Measurements from ENCODE around the gene DDX27. TPM values are rescaled to one million over a fixed set of nuclear protein-coding genes. Genes with fewer than 3 reads are reported as not detected.
"Not testable (repeated sequence)": the region's sequence is repeated elsewhere in the genome, so short reads cannot be mapped to it uniquely, and the experiment has no call there.

DDX27 gene, protein sequence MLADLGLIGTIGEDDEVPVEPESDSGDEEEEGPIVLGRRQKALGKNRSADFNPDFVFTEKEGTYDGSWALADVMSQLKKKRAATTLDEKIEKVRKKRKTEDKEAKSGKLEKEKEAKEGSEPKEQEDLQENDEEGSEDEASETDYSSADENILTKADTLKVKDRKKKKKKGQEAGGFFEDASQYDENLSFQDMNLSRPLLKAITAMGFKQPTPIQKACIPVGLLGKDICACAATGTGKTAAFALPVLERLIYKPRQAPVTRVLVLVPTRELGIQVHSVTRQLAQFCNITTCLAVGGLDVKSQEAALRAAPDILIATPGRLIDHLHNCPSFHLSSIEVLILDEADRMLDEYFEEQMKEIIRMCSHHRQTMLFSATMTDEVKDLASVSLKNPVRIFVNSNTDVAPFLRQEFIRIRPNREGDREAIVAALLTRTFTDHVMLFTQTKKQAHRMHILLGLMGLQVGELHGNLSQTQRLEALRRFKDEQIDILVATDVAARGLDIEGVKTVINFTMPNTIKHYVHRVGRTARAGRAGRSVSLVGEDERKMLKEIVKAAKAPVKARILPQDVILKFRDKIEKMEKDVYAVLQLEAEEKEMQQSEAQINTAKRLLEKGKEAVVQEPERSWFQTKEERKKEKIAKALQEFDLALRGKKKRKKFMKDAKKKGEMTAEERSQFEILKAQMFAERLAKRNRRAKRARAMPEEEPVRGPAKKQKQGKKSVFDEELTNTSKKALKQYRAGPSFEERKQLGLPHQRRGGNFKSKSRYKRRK
- total RNA-seq, result 73.8 TPM

DNA sequence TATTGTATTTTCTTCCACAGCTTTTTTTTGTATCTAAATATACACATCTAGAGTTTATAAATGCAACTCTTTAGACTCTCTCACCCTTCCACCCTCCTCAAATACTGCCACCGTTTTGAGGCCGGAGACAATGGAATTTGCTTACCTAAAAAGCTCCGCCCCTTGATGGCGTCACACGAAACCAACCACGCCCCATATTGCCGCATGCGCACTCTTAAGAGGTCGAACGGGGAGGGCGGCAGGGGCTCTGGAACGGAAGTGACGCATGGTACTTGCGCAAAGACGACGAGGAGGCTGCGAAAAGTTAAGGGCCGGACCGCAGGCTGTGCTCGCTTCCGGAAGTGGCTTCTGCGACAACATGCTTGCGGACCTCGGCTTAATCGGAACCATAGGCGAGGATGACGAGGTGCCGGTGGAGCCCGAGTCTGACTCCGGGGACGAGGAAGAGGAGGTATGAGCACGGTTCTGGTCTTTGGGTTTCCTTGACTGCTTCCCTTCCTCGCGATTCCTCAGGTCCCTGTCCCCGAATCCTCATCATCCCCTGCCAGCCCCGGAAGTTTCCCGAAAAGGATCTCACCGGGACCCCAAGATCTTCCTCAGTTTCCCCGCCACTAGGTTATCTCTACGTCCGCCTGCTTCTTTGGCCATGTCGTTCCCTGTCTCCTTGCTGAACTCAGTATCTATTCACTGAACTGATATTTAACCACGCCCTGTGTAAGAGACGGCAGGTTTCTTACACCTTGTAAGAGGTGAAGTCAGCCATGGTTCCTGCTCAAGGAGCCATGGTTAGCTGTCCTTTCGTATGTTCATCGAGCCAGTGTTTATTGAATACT is at the start of gene DDX27:
DDX27 (plus strand) TSS at position 326 of the 833 bp plus-strand sequence; CDS start at position 359, 33 bp downstream.
- peak; percentile 96 to 99 (median 98) for DNase-seq (ENCODE audit: low read depth in 2 of 3, low spot score in 2 of 3)

DNA sequence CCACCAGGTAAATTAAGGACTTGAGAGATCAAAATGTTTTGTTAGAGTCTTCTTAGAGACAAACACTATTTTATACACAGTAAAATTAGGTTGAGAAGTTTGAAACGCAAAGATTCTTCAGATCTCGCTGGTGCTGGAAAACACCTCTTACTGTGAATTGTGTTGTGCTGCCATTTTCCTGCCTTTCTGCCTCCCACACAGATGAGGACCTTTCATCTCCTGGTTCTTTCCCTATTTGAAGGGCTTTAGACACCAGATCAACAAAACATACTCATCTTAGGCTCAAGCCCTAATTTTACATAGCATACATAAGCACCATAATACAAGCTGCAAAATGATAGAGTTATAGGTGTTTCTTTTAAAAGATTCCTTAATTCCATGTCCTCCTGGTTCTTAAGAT is 49.7 kb upstream of the DDX27 start:
- no peak for DNase-seq (ENCODE audit: low read depth in 2 of 3, low spot score in 2 of 3)

DNA sequence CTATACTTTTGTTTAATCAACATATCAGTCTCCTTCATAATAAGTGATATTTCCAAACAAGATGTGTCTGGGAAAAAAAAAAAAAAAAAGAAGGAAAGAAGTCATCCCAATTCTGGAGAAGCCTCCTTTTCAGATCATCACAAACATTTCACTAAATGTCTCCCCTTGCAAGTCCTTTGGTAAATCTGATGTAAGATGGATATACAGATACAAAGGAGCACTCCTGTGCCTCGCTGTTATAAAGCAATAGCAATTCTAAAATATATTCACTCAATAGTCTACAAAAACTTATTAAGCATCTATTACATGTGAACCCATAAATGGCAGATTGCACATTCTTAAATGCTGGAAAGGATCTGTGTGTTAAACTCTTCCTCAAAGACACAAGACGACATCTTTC is 48.5 kb upstream of the DDX27 start:
- no peak for DNase-seq (ENCODE audit: low read depth in 2 of 3, low spot score in 2 of 3)

DNA sequence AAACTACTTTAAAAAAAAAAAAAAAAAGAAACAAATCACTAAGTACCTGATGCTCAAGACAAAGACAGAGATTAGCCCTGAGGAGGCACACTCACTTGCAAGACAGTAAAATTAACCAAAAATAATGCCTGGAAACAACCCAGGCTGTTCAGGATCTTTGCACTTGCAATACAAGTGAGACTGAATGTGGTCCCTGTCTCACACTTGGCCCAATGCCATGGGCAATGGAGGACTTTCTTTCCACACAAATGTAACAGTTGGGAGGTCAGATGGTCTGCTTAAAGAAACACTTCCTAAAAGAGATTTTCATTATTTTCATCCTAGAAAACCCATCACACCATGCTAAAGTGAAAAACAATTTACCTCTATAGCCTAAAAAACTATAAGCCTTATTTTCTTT is 47.3 kb upstream of the DDX27 start:
- DNase-seq (ENCODE audit: low read depth in 2 of 3, low spot score in 2 of 3), result peak in 1 of 3 donors; percentile 8

DNA sequence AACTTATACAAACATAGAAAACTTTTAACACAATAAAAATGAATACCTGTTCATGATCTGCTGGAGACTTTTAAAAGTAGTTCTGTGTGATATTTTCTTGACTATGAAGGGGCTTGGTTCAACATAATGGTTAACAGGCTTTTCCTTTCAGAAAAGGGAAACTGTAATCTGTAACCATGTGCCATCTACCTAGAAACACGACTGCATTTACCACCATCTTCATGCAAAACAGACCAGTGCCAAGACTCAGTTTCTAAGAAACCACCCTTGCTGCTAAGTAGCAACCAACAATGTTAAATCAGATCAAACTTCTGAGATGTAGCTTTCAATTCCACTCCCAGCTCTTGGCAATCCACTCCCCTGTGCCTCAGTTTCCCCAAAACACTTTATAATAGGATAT is 46.8 kb upstream of the DDX27 start:
- DNase-seq (ENCODE audit: low read depth in 2 of 3, low spot score in 2 of 3), result no peak

DNA sequence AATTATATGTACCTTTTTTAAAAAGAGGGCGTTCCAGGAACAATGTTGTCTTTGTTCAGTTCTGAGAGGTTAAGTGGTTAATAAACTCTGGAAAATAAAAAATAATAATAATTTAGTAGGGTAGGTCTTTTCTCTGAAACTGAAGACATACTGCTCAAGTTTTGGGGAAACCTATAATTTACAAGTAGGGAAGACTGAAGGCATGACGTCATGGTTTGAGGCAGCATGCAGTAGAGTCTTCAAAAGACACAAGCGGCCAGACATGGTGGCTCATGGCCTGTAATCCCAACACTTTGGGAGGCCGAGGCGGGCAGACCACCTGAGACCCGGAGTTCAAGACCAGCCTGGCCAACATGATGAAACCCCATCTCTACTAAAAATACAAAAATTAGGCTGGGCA is 45.0 kb upstream of the DDX27 start:
- no peak for DNase-seq (ENCODE audit: low read depth in 2 of 3, low spot score in 2 of 3)

DNA sequence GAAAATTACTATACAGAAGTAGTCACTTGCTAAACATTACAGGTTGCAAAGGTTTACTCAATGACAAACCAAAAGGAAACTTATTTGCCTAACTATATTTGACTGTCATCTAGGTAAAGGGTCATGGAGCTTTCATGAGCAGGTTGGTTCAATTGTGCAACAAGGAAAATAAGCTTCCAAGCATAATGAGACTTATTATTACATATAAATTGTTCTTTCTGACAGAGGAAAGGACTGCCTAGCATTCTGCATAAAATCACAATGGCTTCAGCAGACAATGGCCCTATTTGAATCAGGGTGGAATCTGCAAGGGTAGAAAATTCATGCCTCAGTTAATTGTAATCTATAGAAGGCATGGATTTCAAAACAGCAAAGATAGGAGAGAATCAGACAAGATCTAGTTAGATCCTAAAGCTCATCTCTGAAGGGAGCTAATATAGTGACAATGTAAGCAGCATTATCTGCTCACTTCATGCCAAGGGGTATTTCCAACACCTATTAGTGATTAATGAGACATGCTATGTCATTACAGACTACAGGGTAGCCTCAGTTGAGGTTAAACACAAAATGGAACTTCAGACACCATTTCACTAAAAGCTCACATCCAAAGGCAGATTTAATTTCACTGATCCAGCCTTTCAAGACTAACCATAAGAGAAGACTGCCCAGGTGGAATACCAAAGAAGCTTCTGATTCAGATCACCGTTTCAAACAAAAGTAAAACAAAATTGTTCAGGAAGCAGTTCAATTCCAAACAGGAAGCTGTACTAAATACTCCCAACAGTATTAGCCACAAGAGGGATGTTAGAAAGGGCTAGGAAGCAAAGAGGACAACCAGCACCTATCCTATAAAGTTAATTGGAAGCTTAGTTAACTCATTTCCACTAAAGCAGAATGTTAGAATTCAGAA is 39.6 kb upstream of the DDX27 start:
- DNase-seq (ENCODE audit: low read depth in 2 of 3, low spot score in 2 of 3), result no peak

DNA sequence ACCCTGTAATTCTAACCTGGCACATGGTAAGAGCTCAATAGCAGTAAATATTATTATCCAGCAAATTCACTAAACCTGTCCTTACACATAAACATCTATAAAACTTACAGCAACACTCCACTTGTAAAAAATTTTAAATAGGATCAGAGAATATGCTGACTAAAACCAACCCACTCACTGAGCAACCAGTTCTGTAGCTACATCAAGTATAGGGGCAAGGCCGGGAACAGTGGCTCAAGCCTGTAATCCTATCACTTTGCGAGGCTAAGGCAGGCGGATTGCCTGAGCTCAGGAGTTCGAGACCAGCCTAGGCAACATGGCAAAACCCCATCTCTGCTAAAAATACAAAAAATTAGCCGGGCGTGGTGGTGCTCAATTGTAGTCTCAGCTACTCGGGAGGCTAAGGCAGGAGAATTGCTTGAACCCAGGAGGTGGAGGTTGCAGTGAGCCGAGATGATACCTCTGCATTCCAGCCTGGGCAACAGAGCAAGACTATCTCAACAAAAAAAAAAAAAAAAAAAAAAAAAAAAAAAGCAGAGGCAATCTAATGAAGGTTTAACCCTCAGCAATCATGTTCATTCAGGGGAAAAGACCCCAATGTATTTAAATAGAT is 37.8 kb upstream of the DDX27 start:
- no peak for DNase-seq (ENCODE audit: low read depth in 2 of 3, low spot score in 2 of 3)

DNA sequence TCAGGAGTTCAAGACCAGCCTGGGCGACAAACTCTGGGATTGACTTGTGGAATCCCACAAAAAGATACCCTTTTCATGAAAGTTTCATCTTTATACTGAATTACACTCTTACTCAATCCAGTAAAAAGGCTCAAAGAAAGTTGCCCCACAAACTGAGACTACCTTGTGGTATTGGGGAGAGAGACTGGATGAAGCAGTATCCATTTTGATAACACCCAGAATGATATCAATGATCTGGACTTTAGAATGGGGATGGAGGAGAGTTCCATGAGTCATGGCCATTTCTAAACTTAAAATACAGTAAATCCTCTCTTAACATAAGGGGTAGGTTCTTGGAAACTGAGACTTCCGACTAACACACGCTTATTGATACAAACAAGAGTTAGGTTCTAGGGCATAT is 35.8 kb upstream of the DDX27 start:
- DNase-seq (ENCODE audit: low read depth in 2 of 3, low spot score in 2 of 3), result no peak

DNA sequence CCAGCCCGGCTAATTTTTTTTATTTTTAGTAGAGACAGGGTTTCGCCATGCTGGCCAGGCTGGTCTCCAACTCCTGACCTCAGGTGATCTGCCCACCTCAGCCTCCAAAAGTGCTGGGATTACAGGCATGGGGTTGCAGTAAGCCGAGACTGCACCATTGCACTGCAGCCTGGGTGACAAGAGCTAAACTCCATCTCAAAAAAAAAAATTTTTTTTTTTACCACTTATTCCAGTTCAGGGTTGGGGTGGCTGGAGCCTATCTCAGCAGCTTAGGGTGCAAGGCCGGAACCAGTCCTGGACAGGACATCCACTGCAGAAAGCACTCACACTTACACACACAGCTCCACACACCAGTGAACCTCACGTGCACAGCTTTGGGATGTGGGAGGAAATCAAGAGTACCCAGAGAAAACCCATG is 35.1 kb upstream of the DDX27 start:
- DNase-seq (ENCODE audit: low read depth in 2 of 3, low spot score in 2 of 3), result not testable (repeated sequence)

DNA sequence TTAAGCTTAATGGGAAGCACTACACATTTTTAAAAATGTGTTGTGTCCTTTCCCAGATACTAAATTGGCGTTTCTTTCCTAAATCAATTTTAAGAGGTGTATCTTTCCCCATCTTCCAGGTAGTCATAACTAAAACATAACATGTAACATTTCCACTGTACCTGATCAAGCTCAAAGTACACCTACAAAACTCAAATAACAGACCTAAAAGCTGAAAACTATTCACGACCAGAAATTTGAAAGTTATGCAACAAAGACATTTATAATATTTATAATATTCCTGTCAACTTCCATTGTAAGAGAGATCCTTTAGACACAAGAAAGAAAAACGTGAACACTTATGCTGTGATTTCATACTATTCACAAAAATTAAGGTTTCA is 34.5 kb upstream of the DDX27 start:
- no peak for DNase-seq (ENCODE audit: low read depth in 2 of 3, low spot score in 2 of 3)

DNA sequence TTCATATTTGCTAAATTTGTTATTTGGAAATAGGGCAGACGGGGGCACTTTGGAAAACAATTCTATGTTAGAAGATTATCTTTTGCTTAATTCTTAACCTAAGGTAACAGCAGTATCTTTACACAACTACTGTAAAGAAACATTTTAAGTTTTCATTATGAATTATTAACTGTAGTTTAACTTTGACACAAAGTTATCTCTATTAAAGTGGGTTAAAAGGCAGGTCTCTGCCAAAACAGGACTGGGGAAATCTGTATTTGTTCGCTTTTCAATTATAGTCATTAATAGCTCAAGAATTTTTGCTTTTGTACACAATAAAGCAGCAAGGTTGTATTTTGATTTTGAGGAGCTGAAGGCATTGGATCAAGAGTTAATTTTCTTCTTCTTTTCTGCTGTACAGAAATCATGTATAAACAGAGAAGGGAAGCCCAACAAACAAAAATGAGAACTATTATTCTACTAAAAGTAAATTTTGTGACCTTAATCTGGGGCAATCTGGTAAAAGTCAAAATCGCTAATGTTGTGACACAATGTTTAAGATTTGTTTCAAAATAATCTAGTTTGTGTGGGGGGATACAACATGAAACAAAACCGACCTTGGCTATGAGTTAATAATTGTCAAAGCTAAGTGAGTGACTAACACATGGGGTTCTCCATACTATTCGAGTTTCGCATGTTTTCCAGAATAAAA is 34.0 kb upstream of the DDX27 start:
- DNase-seq (ENCODE audit: low read depth in 2 of 3, low spot score in 2 of 3), result no peak

DNA sequence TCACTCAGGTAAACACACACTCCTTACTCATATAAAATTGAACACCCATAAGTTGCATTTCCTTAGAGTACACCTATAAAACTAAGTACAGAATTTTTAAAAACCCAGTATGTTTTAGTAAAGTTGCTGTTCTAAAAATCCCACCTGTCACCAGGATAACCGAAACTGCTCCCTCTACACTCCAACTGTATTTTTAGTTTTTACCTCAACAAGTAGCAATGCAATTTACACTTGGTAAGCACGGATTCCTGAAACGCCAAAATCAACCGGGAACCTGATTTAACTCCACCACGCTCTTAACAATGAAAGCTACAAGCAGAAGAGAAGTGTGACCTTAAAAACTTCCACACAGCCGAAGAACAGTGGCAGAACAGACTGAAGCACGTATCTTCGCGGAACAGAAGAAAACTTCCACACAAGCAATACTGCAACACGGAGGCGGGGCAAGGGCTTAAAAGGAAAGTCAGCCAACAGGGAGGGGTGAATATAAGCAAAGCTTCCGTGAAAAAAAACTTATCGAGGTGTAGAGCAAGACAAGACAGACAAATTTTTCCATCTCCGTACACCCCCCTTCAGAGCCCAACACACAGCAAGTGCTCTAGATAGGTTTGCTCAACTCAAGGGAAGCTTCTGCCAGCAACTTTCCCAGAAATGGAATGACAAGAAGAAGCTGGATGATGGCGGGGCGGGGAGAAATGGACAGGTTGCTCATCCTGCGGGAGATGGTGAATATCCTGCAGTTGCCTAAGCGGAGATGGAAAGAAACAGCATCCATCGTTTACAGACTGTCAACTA is 32.5 kb upstream of the DDX27 start:
- DNase-seq (ENCODE audit: low read depth in 2 of 3, low spot score in 2 of 3), result peak; percentile 28 to 64 (median 39)

DNA sequence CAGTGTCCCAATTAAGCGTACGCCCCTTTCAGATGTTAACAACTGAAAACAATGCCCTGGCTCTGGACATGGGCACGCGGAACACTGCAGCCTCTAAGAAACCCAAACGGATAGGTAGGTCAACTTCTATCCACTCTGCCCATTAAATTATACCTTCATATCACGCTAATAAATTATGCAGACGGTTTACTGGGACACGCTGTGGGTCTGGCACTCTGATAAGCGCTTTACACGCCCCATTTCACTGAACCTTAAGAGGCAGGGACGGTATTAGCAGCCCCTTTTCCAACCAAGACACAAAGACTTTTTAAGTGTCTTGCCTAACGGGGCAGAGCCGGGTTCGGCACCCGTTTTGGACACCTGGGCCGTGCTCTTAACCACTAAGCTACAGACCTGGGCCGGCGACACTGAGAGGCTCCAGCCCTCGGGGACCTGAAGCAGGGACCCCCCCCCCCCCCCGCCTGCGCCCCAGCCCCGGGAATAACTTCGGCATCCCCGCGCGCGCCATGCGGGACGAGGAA is 31.8 kb upstream of the DDX27 start:
- DNase-seq (ENCODE audit: low read depth in 2 of 3, low spot score in 2 of 3), result peak in 1 of 3 donors; percentile 49

DNA sequence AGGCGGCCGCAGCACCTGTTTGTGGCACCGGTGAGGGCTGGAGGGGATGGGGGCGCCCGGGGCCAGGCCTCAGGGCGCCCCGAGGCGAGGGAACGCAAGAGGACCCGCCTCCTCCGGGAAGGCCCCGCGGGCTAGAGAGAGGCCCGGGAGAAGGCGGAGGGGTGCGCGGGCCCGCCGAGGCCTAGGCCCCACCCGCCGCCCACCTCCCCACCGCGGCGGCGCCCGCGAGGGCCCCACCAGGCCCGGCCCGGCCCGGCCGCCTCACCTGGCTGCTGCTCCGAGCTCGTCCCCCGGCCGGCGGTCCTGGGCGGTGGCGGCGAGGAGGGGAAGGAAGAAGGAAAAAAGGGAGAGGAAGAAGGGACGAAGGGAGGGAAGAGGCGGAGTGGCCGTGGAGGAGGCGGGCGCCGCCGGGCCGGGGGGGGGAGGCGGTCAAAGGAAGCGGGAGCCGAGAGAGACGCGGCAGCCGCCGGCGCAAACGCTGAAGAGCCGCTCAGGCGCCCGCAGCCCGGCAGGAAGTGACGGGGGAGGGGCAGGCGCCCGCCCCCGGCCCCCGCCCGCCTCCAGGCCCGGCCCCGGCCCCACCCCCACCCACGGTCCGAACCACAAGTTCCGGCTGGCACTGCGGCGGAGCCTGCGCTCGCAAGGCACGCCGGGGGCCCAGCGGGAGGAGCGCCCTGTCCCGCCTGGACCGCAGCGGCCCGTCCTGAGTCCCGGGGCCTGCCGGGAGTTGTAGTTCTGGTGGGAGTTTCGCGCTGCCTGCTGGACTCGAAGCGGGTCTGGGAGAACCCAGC is 31.2 kb upstream of the DDX27 start, which contains the start of gene STAU1:
STAU1 (minus strand) TSS at position 484 of the 791 bp plus-strand sequence. CDS start 22,133 bp downstream, outside the sequence.
- peak; percentile 89 to 96 (median 96) for DNase-seq (ENCODE audit: low read depth in 2 of 3, low spot score in 2 of 3)

DNA sequence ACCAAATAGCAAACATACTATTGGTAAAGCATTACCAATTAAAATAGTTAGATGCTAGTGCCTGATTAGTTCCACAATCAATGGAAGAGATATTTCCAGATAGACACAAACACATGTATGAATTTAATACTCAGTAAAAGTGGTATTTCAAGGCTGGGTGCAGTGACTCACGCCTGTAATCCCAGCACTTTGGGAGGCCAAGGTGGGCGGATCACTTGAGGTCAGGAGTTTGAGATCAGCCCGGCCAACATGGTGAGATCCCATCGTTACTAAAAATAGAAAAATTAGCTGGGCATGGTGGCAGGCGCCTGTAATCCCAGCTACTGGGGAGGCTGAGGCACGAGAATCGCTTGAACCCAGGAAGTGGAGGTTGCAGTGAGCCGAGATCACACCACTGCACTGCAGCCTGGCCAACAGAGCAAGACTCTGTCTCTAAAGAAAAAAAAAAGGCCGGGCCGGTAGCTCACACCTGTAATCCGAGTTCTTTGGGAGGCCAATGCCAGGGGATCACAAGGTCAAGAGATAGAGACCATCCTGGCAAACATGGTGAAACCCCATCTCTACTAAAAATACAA is 26.2 kb upstream of the DDX27 start:
- DNase-seq (ENCODE audit: low read depth in 2 of 3, low spot score in 2 of 3), result not testable (repeated sequence)
